Stimulated activated memory B cell treated with anti-CD40 and anti-IgM and Interleukin-4, amounts not matched to agents 10 μg/mL and 1 μg/mL and 100 μg/mL, for 72 hours (primary cell): ENCODE measurements around the gene ARAF.

Experiments used
- ATAC-seq: fragments of 150-1000 bp; cut with Tn5 transposase; 2 replicates; pipeline ENCODE4 v1.10.0; 2021
- H3K27ac Mint-ChIP-seq: one replicate; pipeline ENCODE4 v1.8.0; 2022; ENCODE audit warnings: mild to moderate bottlenecking, mixed read lengths
- H3K27me3 Mint-ChIP-seq: one replicate; pipeline ENCODE4 v1.8.0; 2022; ENCODE audit warnings: mixed read lengths
- H3K36me3 Mint-ChIP-seq: one replicate; pipeline ENCODE4 v1.8.0; 2022; ENCODE audit warnings: mixed read lengths
- H3K4me1 Mint-ChIP-seq: one replicate; pipeline ENCODE4 v1.8.0; 2022; ENCODE audit warnings: mixed read lengths
- H3K4me3 Mint-ChIP-seq: one replicate; pipeline ENCODE4 v1.8.0; 2022; ENCODE audit warnings: mild to moderate bottlenecking, moderate library complexity, mixed read lengths
- H3K9me3 Mint-ChIP-seq: one replicate; pipeline ENCODE4 v1.8.0; 2022; ENCODE audit warnings: mixed read lengths

ARAF gene

GRCh38 chrX:47619486-47620302 lies 58.7 kb downstream of the ARAF start, which contains the start of gene SYN1:
Gene SYN1, minus strand, starts transcription at chrX:47619857. Its CDS starts 129 bp downstream, at chrX:47619728.
- no peak within 1 kb of the TSS for H3K27ac Mint-ChIP-seq
- H3K27me3 Mint-ChIP-seq = peaks cover 73% of the 10 kb centered on the region
- no peaks in the 10 kb centered on the region for H3K9me3 Mint-ChIP-seq
- peak within 1 kb of the TSS; percentile 48 for H3K4me3 Mint-ChIP-seq
- no peaks in the 10 kb centered on the region for H3K36me3 Mint-ChIP-seq
- peaks cover 23% of the 10 kb centered on the region for H3K4me1 Mint-ChIP-seq
- ATAC-seq = peak; percentile 89

DNA sequence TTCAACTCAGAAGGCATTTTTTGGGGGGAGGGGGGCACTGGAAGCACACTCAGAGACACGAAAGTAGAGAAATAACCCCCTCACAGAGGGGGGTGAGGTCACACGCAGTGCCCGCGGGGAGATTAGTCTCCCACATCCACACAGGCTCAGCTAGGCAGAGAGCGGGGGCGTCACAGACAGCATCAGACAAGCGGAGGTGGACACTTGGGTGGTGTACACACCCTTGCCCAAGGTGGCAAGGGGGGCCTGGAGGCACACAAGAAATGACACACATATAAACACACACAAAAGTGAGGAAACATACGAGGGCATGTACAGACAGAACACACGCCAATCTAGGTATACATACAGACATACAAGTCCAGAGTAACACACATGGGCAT lies 59.3 kb downstream of the ARAF start:
- no peaks in the 10 kb centered on the region for H3K9me3 Mint-ChIP-seq
- H3K36me3 Mint-ChIP-seq = peaks cover 6% of the 10 kb centered on the region
- H3K4me3 Mint-ChIP-seq = no peak overlapping the region
- peaks cover 23% of the 10 kb centered on the region for H3K4me1 Mint-ChIP-seq
- H3K27me3 Mint-ChIP-seq = peaks cover 79% of the 10 kb centered on the region
- no peak overlapping the region for H3K27ac Mint-ChIP-seq
- no peak for ATAC-seq
